Kasumi-1 (cell line): ENCODE measurements around the gene RNF114.
A peak's percentile ranks its signal among the peaks of the same experiment; 100 is the strongest.
"Not testable (repeated sequence)": the region's sequence is repeated elsewhere in the genome, so short reads cannot be mapped to it uniquely, and the experiment has no call there.

ENCODE experiments used
- DNase-seq, 2 experiments: peaks; one replicate each; lab custom pipeline; 2025; lab: John Stamatoyannopoulos, UW

Gene RNF114

GRCh38 chr20:49985617-49986016 is 49.4 kb downstream of the RNF114 start:
- DNase-seq = no peak

- DNase-seq = no peak
Measured at GRCh38 chr20:49986049-49986448, 49.9 kb downstream of the RNF114 start.

- no peak for DNase-seq
Measured at GRCh38 chr20:49987015-49987867, 51.0 kb downstream of the RNF114 start.

GRCh38 chr20:49987868-49988690 is 51.9 kb downstream of the RNF114 start:
- DNase-seq = no peak

- DNase-seq = peak; percentile 25 to 39
Measured at GRCh38 chr20:49989234-49990065, 53.3 kb downstream of the RNF114 start.

GRCh38 chr20:49990271-49990720 is 54.1 kb downstream of the RNF114 start:
- no peak for DNase-seq

- peak; percentile 89 to 91 for DNase-seq
Measured at GRCh38 chr20:49993301-49993751, 57.1 kb downstream of the RNF114 start.

- DNase-seq = no peak
Measured at GRCh38 chr20:49995586-49995985, 59.4 kb downstream of the RNF114 start.

- DNase-seq = not testable (repeated sequence)
Measured at GRCh38 chr20:49998478-49999188, 62.4 kb downstream of the RNF114 start.

GRCh38 chr20:49999329-49999728 is 63.1 kb downstream of the RNF114 start:
- DNase-seq = no peak

- peak in 1 of 2 experiments; percentile 12 for DNase-seq
Measured at GRCh38 chr20:50000548-50001222, 64.5 kb downstream of the RNF114 start.

GRCh38 chr20:50001784-50002311 is 65.7 kb downstream of the RNF114 start:
- DNase-seq = no peak

- peak; percentile 92 to 93 for DNase-seq
Measured at GRCh38 chr20:50003253-50003656, 67.1 kb downstream of the RNF114 start.
